GM12878 (cell line): Measurements from ENCODE around the gene CAMTA1. TPM values are rescaled to one million over a fixed set of nuclear protein-coding genes. Genes with fewer than 3 reads are reported as not detected.

ENCODE experiments used
- ATAC-seq: fragments of 200-7000 bp; cut with Tn5 transposase; 3 replicates; pipeline ENCODE4 v1.9.1; 2020; ENCODE audit warnings: mild to moderate bottlenecking, moderate library complexity
- BruUV-seq: library from RNA; stranded (reverse); fragments of 400-500 nt; replicated peaks from 2 replicates; lab custom pipeline; 2021; lab: Mats Ljungman, UMichigan
- CTCF ChIA-PET: fragments of 300-600 bp; sonication (Branson Sonifier 250); formaldehyde crosslinking; extraction: SDS; loops from one replicate; lab custom pipeline; 2021; ENCODE audit warnings: inconsistent platforms; lab: Yijun Ruan, JAX
- POLR2A ChIA-PET: fragments of 350-600 bp; formaldehyde crosslinking; extraction: SDS; loops from one replicate; lab custom pipeline; 2021; ENCODE audit warnings: inconsistent platforms; lab: Charles Lee
- RAD21 ChIA-PET: fragments of 300-600 bp; sonication (Branson Sonifier 250); formaldehyde crosslinking; loops from one replicate; lab custom pipeline; 2023; ENCODE audit warnings: antibody characterized with exemption; ENCODE audit not compliant: unreplicated experiment; lab: Charles Lee
- SMC1A ChIA-PET: fragments of 300-600 bp; sonication (Branson Sonifier 250); formaldehyde crosslinking; loops from one replicate; lab custom pipeline; 2023; ENCODE audit not compliant: unreplicated experiment, uncharacterized antibody; lab: Charles Lee
- DNase-seq: peaks from one replicate; pipeline ENCODE4 v3.0.0-alpha.2; 2011; ENCODE audit warnings: low read depth, low spot score
- FAIRE-seq: peaks from 3 replicates; lab custom pipeline; 2011; peaks lifted over from hg19 to GRCh38; lab: Jason Lieb, UNC
- H2AFZ ChIP-seq: 2 replicates; pipeline ENCODE4 v1.6.0; 2011; ENCODE audit warnings: low read depth, low read length, control low read depth; ENCODE audit not compliant: control insufficient read depth
- H3K27ac ChIP-seq: 2 replicates; pipeline ENCODE4 v1.5.1; 2011; ENCODE audit warnings: control low read depth; ENCODE audit not compliant: control insufficient read depth, insufficient read depth
- H3K27me3 ChIP-seq, 2 experiments: replicated peaks in 1 of 2; 2 replicates each; pipeline versions ENCODE4 v1.6.0 to v1.6.1; 2011; ENCODE audit warnings: low read length in 1 of 2; ENCODE audit not compliant: control insufficient read depth in 2 of 2, insufficient read depth in 2 of 2
- H3K36me3 ChIP-seq, 2 experiments: 2 replicates each; pipeline ENCODE4 v1.5.1; 2011; ENCODE audit warnings: low read length in 1 of 2; ENCODE audit not compliant: control insufficient read depth in 2 of 2, insufficient read depth in 2 of 2
- H3K4me1 ChIP-seq: 2 replicates; pipeline ENCODE4 v1.6.1; 2011; ENCODE audit warnings: mild to moderate bottlenecking, low read length, moderate library complexity, mixed read lengths; ENCODE audit not compliant: control insufficient read depth, insufficient read depth
- H3K4me2 ChIP-seq: 2 replicates; pipeline ENCODE4 v1.6.0; 2011; ENCODE audit warnings: control low read depth; ENCODE audit not compliant: control insufficient read depth, insufficient read depth
- H3K4me3 ChIP-seq: fragments of 200-600 bp; sonication (generic); 2 replicates; pipeline ENCODE4 v1.5.1; 2016
- H3K79me2 ChIP-seq: 2 replicates; pipeline ENCODE4 v1.6.0; 2011; ENCODE audit warnings: low read length; ENCODE audit not compliant: control insufficient read depth, insufficient read depth
- H3K9ac ChIP-seq: 2 replicates; pipeline ENCODE4 v1.8.0; 2011; ENCODE audit warnings: low read length, control low read depth, mixed read lengths; ENCODE audit not compliant: control insufficient read depth, insufficient read depth
- H3K9me3 ChIP-seq: replicated peaks from 3 replicates; pipeline ENCODE4 v1.5.1; 2011; ENCODE audit warnings: mild to moderate bottlenecking, low read length; ENCODE audit not compliant: control insufficient read depth, insufficient read depth
- H4K20me1 ChIP-seq: 2 replicates; pipeline ENCODE4 v1.6.0; 2011; ENCODE audit not compliant: control insufficient read depth, insufficient read depth
- EP300 ChIP-seq, 2 experiments: fragments of 150-350 bp in 1 of 2; IDR thresholded peaks; 2 replicates each; pipeline ENCODE4 v1.6.1; 2011 to 2012; ENCODE audit warnings: low read depth in 2 of 2, low read length in 2 of 2, borderline replicate concordance in 1 of 2, improper control_type of control experiment in 1 of 2, inconsistent platforms in 1 of 2; ENCODE audit not compliant: control insufficient read depth in 1 of 2
- FOS ChIP-seq: IDR thresholded peaks from 3 replicates; pipeline ENCODE4 v1.6.1; 2011; ENCODE audit warnings: borderline replicate concordance; ENCODE audit not compliant: insufficient read length; ENCODE audit errors: extremely low read depth
- FOXM1 ChIP-seq: IDR thresholded peaks from 2 replicates; pipeline ENCODE4 v1.6.1; 2012; ENCODE audit warnings: low read depth, mild to moderate bottlenecking, inconsistent platforms, low read length, moderate library complexity
- HDAC2 ChIP-seq: fragments of 200-600 bp; sonication (generic); IDR thresholded peaks from 2 replicates; pipeline ENCODE4 v1.6.1; 2017
- IKZF1 ChIP-seq: fragments of 450-650 bp; conservative IDR thresholded peaks from 2 replicates; pipeline ENCODE4 v1.6.1; 2017; ENCODE audit warnings: antibody characterized with exemption, mild to moderate bottlenecking
- JUNB ChIP-seq: IDR thresholded peaks from 2 replicates; pipeline ENCODE4 v1.6.1; 2016; ENCODE audit warnings: antibody characterized with exemption, mild to moderate bottlenecking
- PML ChIP-seq: IDR thresholded peaks from 2 replicates; pipeline ENCODE4 v1.6.1; 2012; ENCODE audit warnings: low read length, inconsistent platforms
- RBBP5 ChIP-seq: fragments of 200-600 bp; sonication (generic); conservative IDR thresholded peaks from 2 replicates; pipeline ENCODE4 v1.6.1; 2016
- ZNF207 ChIP-seq: fragments of 450-650 bp; IDR thresholded peaks from 2 replicates; pipeline ENCODE4 v1.6.1; 2014; ENCODE audit warnings: antibody characterized with exemption, mild to moderate bottlenecking, borderline replicate concordance
- WGBS: methylation state at CpG from one replicate; pipeline ENCODE4 v1.1.6; 2016; ENCODE audit warnings: low lambda C conversion rate; ENCODE audit not compliant: insufficient replicate concordance, insufficient coverage; ENCODE audit errors: missing lambda C conversion rate; 5-methylcytosine and 5-hydroxymethylcytosine counted together
- in situ Hi-C: fragments of 300-500 bp; cut with MboI; formaldehyde crosslinking; loops from 9 replicates; pipeline ENCODE4 v1.14.3; 2018; ENCODE audit warnings: mixed read lengths
- intact Hi-C: fragments of 100-400 bp; cut with micrococcal nuclease; formaldehyde crosslinking; loops from one replicate; pipeline ENCODE4 v1.14.2; 2022; ENCODE audit not compliant: unreplicated experiment
- polyA plus RNA-seq, 11 experiments: library from polyadenylated mRNA; depleted of rRNA in 4 of 11; unstranded in 6 of 11; stranded (reverse) in 5 of 11; fragments of >200 nt; fragmentation: Nextera tagmentation in 4 of 11; fragmentation: Illumina TruSeq in 1 of 11; extraction: Ambion mirVana in 4 of 11; extraction: Trizol in 1 of 11; gene quantifications; 1 replicate in 1 of 11; 2 replicates in 10 of 11; pipeline versions ENCODE4 v1.2.1 to v1.2.3, GENCODE V29; 2011 to 2016; ENCODE audit warnings: inconsistent platforms in 2 of 11, missing spikeins in 2 of 11, low read depth in 1 of 11
- total RNA-seq, 4 experiments: library from RNA; depleted of rRNA in 3 of 4; stranded (reverse); fragments of >200 nt in 3 of 4; fragmentation: Illumina TruSeq in 1 of 4; extraction: Trizol in 1 of 4; gene quantifications; 2 replicates each; pipeline versions ENCODE4 v1.2.1 to v1.2.3, GENCODE V29; 2013 to 2021
- TF ChIP-seq, protein P1 (sequence below): fragments of 450-650 bp; IDR thresholded peaks from 2 replicates; pipeline ENCODE4 v1.6.1; 2017; ENCODE audit warnings: mild to moderate bottlenecking

Gene CAMTA1
- total and polyA plus RNA-seq, 10 of the 15 experiments (the other 5 are each of a cell fraction or from before 2014, with no cell fraction given): 37.7 to 148 (median 76.4) TPM

- Histone ChIP-seq H3K9ac (no peak overlapping the region), H3K36me3 (no peaks in the 10 kb centered on the region), H3K4me1 (no peaks in the 10 kb centered on the region), H3K27ac (no peak overlapping the region), H3K79me2 (no peaks in the 10 kb centered on the region), H3K27me3 (no peaks in the 10 kb centered on the region; a peak in 1 of 4 replicates), H4K20me1 (no peaks in the 10 kb centered on the region), H3K9me3 (no peaks in the 10 kb centered on the region; the same call in 2 of the 3 replicates), H3K4me2 (no peak overlapping the region), H3K4me3 (no peak overlapping the region), H2AFZ (no peak overlapping the region)
- ATAC-seq (no peak), DNase-seq (no peak), FAIRE-seq (no peak)
- CTCF ChIA-PET: no interaction called here
- WGBS: 34% methylated on average over 10 of the region's 13 CpGs
- SMC1A ChIA-PET: no interaction called here
- TF ChIP-seq EP300 (IDR thresholded peaks at IDR 0.05; ENCODE audit: borderline replicate concordance in 1 of 2, control insufficient read depth in 1 of 2, low read depth in 2 of 2, low read length in 2 of 2): no peak
- TF ChIP-seq IKZF1: no peak
- TF ChIP-seq HDAC2: no peak
- TF ChIP-seq PML: no peak
- BruUV-seq: no TSS peak
- RAD21 ChIA-PET: no interaction called here
- POLR2A ChIA-PET: no interaction called here
- intact Hi-C loops (no loop called here), in situ Hi-C loops (no loop called here)
Measured at GRCh38 chr1:7052701-7053100, 267.4 kb downstream of the CAMTA1 start.

GRCh38 chr1:7060745-7061144 lies 275.5 kb downstream of the CAMTA1 start:
- H3K27ac ChIP-seq: no peak overlapping the region
- no peaks in the 10 kb centered on the region for H4K20me1 ChIP-seq
- BruUV-seq: no TSS peak
- ChIA-PET RAD21 (no interaction called here), POLR2A (no interaction called here), SMC1A (no interaction called here), CTCF (no interaction called here)
- FAIRE-seq: no peak
- no peak overlapping the region for H2AFZ ChIP-seq
- no peaks in the 10 kb centered on the region; a peak in 1 of 4 replicates for H3K27me3 ChIP-seq
- intact Hi-C loops: no loop called here
- no peak for DNase-seq
- H3K9me3 ChIP-seq: no peaks in the 10 kb centered on the region
- H3K36me3 ChIP-seq: no peaks in the 10 kb centered on the region
- in situ Hi-C loops: no loop called here
- no peaks in the 10 kb centered on the region for H3K79me2 ChIP-seq
- no peak overlapping the region for H3K9ac ChIP-seq
- no peak for ATAC-seq
- H3K4me3 ChIP-seq: no peak overlapping the region
- H3K4me2 ChIP-seq: no peak overlapping the region
- no peaks in the 10 kb centered on the region for H3K4me1 ChIP-seq
- 45% methylated on average over 12 of the region's 12 CpGs for WGBS
- no peak for TF ChIP-seq FOS
- TF ChIP-seq JUNB: no peak
- TF ChIP-seq, protein P1, sequence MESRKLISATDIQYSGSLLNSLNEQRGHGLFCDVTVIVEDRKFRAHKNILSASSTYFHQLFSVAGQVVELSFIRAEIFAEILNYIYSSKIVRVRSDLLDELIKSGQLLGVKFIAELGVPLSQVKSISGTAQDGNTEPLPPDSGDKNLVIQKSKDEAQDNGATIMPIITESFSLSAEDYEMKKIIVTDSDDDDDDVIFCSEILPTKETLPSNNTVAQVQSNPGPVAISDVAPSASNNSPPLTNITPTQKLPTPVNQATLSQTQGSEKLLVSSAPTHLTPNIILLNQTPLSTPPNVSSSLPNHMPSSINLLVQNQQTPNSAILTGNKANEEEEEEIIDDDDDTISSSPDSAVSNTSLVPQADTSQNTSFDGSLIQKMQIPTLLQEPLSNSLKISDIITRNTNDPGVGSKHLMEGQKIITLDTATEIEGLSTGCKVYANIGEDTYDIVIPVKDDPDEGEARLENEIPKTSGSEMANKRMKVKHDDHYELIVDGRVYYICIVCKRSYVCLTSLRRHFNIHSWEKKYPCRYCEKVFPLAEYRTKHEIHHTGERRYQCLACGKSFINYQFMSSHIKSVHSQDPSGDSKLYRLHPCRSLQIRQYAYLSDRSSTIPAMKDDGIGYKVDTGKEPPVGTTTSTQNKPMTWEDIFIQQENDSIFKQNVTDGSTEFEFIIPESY: no peak
- no peak for TF ChIP-seq ZNF207
- no peak for TF ChIP-seq RBBP5
- TF ChIP-seq FOXM1: no peak
